Islet of Langerhans (tissue), 1 donor: Measurements from ENCODE around the gene ASPDH.
"Not testable (repeated sequence)": the region's sequence is repeated elsewhere in the genome, so short reads cannot be mapped to it uniquely, and the experiment has no call there.

ENCODE experiments used
- FAIRE-seq: peaks from one replicate; lab custom pipeline; 2011; peaks lifted over from hg19 to GRCh38; lab: Jason Lieb, UNC

The ASPDH gene

GRCh38 chr19:50476224-50476906 lies 37.3 kb downstream of the ASPDH start, which contains the start of the genes EMC10 and GARIN5A:
Gene EMC10 (plus strand): TSS chr19:50476507. CDS start chr19:50476545, 38 bp downstream.
Gene GARIN5A (minus strand): TSS chr19:50476848. CDS start chr19:50476388, 460 bp downstream.
- no peak for FAIRE-seq

GRCh38 chr19:50475736-50476223 lies 37.9 kb downstream of the ASPDH start:
- no peak for FAIRE-seq

- FAIRE-seq: no peak
Observed at GRCh38 chr19:50475101-50475568, 38.6 kb downstream of the ASPDH start.

- not testable (repeated sequence) for FAIRE-seq
Observed at GRCh38 chr19:50473336-50473735, 40.4 kb downstream of the ASPDH start.

GRCh38 chr19:50468818-50469217 lies 44.9 kb downstream of the ASPDH start:
- FAIRE-seq: no peak

- no peak for FAIRE-seq
Observed at GRCh38 chr19:50467566-50467965, 46.1 kb downstream of the ASPDH start.

- FAIRE-seq: no peak
Observed at GRCh38 chr19:50466706-50467039, 47.0 kb downstream of the ASPDH start.

- no peak for FAIRE-seq
Observed at GRCh38 chr19:50465986-50466705, 47.6 kb downstream of the ASPDH start.

- no peak for FAIRE-seq
Observed at GRCh38 chr19:50465000-50465399, 48.7 kb downstream of the ASPDH start.

GRCh38 chr19:50464348-50464747 lies 49.4 kb downstream of the ASPDH start:
- no peak for FAIRE-seq

- no peak for FAIRE-seq
Observed at GRCh38 chr19:50462970-50463369, 50.7 kb downstream of the ASPDH start.
